ENCODE data around the gene ZNF155.

The ZNF155 gene

DNA sequence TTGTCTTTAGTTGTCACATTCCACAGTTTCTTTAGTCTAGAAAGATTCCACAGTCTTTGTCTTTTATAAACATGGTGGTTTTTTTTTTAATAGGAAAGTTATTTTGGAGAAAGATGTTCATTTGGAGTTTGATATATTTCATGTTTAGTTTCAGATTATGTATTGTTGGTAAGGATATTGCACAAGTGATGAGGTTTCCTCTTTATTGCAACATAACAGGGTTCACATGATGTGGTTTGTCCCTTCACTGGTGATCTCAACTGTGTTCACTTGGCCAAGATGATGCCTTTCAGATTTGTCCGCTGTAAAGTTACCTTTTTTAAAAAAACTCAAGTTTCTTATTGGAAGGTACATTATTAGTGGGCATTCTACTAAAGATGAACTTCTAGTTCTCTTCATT lies 22.0 kb downstream of the ZNF155 start:
- no peak for DNase-seq

DNA sequence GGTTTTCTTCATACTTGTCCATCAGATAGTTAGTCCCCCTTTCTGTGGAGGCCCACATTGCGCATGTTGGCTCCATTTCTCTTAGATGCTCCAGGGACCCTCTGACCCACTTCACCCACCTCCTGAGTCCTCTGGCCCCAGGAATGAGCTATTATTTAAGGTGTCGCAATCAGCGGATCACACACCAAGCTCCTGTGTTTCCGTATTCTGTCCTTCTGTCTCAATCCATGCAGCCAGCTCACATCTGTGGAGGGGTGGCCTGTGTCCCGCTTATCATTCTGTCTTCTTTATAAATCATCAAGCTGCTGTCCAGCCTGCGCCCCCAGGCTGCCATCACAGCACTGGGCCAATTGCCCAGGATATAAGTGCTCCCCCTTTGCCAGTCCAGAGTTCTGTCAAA lies 23.5 kb downstream of the ZNF155 start:
- no peak for DNase-seq

DNA sequence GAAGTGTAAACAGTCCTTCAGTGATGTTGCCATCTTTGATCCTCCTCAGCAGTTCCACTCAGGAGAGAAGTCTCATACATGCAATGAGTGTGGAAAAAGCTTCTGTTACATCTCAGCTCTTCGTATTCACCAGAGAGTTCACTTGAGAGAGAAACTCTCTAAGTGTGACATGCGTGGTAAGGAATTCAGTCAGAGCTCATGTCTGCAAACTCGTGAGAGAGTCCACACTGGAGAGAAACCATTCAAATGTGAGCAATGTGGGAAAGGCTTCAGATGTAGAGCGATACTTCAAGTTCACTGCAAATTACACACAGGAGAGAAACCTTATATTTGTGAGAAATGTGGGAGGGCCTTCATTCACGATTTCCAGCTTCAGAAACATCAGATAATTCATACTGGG lies 26.5 kb downstream of the ZNF155 start:
- no peak for DNase-seq

DNA sequence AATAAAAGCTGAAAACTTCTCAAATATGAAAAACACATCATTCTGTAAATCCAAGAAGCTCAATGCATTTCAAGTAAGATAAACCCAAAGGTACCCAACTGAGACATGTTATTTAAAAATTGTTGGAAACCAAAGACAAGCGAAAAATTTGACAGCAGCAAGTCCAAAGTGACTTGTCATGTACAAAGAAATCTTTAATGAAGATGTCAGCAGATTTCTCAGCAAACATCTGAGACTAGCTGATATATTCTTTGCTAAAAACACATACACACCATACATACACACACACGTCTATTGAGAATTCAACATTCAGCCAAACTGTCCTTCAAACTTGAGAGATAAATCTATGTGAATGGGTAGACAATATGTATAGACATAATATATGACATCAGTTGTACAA lies 35.5 kb downstream of the ZNF155 start:
- no peak for DNase-seq

DNA sequence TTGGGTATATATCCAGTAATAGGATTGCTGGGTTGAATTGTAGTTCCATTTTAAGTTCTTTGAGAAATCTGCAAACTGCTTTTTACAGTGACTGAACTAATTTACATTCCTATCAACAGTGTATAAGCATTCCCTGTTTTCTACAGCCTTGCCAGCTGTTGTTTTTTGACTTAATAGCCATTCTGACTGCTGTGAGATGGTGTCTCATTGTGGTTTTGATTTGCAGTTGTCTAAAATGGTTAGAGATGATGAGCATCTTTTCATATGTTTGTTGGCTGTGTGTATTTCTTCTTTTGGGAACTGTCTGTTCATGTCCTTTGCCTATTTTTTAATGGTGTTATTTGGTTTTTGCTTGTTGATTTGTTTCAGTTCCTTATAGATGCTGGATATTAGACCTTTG lies 37.2 kb downstream of the ZNF155 start:
- no peak for DNase-seq

DNA sequence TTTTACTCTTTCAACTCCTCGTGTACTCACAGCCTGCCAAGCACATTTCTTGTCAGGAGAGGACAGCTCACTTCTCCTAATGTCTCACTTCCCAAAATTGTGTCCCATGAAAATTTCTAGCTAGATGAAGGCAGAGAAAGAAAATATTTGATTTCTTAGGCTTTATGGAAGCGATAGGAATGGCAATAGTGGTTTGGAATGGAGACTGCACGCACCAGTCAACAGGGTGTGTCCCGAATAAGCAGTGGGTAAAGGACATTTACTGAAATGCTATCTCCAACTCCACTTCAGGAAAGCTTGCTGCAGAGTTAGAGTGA lies 40.9 kb downstream of the ZNF155 start:
- no peak for DNase-seq

DNA sequence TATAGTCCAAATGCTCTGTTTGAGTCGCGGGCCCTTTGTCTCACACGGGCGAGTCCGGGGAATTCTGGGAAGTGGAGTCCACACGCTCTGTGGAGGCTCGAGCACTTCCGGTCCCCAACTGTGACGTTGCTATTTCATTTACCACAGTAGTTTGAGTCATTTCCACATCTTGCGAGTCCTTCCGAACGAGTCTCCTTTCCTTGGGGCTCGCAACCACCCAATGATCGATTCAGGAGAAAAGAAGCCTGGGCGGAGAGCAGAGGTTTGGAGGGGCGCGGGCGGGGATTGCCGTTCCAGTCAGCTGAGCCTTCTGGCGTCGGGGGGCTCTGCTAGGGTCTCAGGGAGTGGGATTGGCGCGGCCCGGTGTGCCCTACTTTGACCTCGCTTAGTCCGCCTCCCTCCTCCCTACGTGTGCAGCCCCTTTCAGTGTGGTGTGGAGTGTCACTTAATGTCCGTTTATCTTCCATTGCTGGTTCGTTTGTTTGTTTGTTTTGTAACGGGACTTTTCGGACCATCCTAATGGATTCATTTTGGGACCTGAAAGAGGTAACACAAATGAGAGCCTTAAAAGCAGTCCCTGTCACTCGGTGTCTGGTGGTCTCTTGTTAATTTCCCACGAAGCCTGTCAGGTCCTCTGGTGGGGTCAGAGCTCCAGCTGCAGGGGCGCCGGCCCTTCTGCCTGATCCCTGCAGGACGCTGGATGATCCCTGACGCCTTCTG lies 41.4 kb downstream of the ZNF155 start, which contains the start of gene ZNF222:
TSS of gene ZNF222 (plus strand) at position 163 of the 720 bp plus-strand sequence. CDS start at position 221, 58 bp downstream.
- DNase-seq = peak; percentile 61 to 84 (median 84)

DNA sequence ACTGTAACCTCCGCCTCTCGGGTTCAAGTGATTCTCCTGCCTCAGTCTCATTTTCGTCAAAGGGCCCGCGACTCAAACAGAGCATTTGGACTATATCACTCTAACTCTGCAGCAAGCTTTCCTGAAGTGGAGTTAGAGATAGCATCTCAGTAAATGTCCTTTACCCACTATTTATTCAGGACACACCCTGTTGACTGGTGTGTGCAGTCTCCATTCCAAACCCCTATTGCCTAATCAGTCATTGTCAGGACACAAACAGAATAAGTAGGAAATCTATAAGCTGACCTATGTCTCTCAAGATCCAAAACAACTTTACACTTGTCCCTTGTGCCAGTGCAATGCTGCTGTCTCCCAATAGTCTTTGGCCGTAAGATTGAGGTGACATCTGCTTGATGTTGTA lies 42.6 kb downstream of the ZNF155 start:
- no peak for DNase-seq

DNA sequence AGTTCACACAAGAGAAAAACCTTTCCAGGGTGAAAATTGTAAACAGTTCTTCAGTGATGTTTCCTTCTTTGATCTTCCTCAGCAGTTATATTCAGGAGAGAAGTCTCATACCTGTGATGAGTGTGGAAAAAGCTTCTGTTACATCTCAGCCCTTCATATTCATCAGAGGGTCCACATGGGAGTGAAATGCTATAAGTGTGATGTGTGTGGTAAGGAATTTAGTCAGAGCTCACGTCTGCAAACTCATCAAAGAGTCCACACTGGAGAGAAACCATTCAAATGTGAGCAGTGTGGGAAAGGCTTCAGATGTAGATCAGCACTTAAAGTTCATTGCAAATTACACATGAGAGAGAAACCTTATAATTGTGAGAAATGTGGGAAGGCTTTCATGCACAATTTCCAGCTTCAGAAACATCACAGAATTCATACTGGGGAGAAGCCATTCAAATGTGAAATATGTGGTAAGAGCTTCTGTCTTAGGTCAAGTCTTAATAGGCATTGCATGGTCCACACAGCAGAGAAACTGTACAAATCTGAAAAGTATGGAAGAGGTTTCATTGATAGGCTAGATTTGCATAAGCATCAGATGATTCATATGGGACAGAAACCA lies 48.1 kb downstream of the ZNF155 start:
- DNase-seq = no peak

DNA sequence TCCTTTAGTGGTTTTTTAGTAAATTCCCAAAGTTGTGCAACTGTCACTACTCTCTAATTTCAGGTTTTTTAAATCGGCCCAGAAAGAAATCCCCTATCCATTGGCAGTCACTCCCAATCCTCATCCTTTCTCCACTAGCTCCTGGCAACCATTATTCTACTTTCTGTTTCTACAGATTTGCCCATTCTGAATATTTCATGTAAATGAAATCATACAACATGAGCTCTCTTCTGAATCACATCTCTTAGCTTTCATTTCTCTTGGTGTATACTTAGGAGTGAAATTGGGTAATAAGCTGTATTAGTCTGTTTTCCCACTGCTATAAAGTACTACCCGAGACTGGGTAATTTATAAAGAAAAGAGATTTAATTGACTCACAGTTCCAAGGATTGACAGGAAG lies 58.2 kb downstream of the ZNF155 start:
- DNase-seq = no peak
